ENCODE results near the gene SCARB1. TPM values are rescaled to one million over a fixed set of nuclear protein-coding genes. Genes with fewer than 3 reads are reported as not detected.

Gene SCARB1
- total and polyA plus RNA-seq, 2 of the 13 experiments (the other 11 are each of a cell fraction or from before 2014, with no cell fraction given) = 63.4 to 160 TPM

GRCh38 chr12:124904306-124905098 lies 40.8 kb upstream of the SCARB1 start (continued):
- TF ChIP-seq CEBPB (IDR thresholded peaks at IDR 0.05; ENCODE audit: borderline replicate concordance, low read depth, low read length) = no peak
- no peak for TF ChIP-seq HINFP (CRISPR knock-in tag; IDR thresholded peaks at IDR 0.05; ENCODE audit: low read depth)
- 0 out of 2 replicates have a peak, but pooled peaks have one; percentile 20 for TF ChIP-seq ZNF644 (CRISPR knock-in tag; IDR thresholded peaks at IDR 0.05; ENCODE audit: low read depth)
- peak; percentile 51 for TF ChIP-seq PAXIP1 (CRISPR knock-in tag; conservative IDR thresholded peaks at IDR 0.05)
- peak; percentile 75 for TF ChIP-seq MNT (IDR thresholded peaks at IDR 0.05)
- TF ChIP-seq GATA4 (IDR thresholded peaks at IDR 0.05; ENCODE audit: borderline replicate concordance, low read depth) = no peak
- TF ChIP-seq ZNF24 (IDR thresholded peaks at IDR 0.05) = no peak
- peak; percentile 75 for TF ChIP-seq RARA (CRISPR knock-in tag; IDR thresholded peaks at IDR 0.05)
- peak; percentile 58; the same call in 1 of the 2 replicates for TF ChIP-seq KMT2A (CRISPR knock-in tag; IDR thresholded peaks at IDR 0.05)
- TF ChIP-seq ZNF704 (CRISPR knock-in tag; IDR thresholded peaks at IDR 0.05; ENCODE audit: borderline replicate concordance) = no peak
- no peak for TF ChIP-seq U2AF2 (IDR thresholded peaks at IDR 0.05; ENCODE audit: low read depth, low read length)
- TF ChIP-seq REST (IDR thresholded peaks at IDR 0.05; ENCODE audit: borderline replicate concordance in 1 of 2, low read depth in 1 of 2, low read length in 2 of 2) = no peak
- peak; percentile 56; the same call in 1 of the 2 replicates for TF ChIP-seq KAT8 (CRISPR knock-in tag; IDR thresholded peaks at IDR 0.05)
- TF ChIP-seq ZNF761 (CRISPR knock-in tag; conservative IDR thresholded peaks at IDR 0.05) = no peak
- TF ChIP-seq SAP130 (CRISPR knock-in tag; IDR thresholded peaks at IDR 0.05; ENCODE audit: low read depth) = peak; percentile 87
- TF ChIP-seq POLR2G (IDR thresholded peaks at IDR 0.05; ENCODE audit: low read depth, low read length) = peak; percentile 54
